GM19438 (cell line): ENCODE data around the gene DENND2C.

ENCODE experiments used
- ATAC-seq: cut with Tn5 transposase; IDR thresholded peaks from one replicate; pipeline ENCODE4 v1.9.1; 2021; ENCODE audit warnings: low read depth; ENCODE audit not compliant: unreplicated experiment

DENND2C gene

DNA sequence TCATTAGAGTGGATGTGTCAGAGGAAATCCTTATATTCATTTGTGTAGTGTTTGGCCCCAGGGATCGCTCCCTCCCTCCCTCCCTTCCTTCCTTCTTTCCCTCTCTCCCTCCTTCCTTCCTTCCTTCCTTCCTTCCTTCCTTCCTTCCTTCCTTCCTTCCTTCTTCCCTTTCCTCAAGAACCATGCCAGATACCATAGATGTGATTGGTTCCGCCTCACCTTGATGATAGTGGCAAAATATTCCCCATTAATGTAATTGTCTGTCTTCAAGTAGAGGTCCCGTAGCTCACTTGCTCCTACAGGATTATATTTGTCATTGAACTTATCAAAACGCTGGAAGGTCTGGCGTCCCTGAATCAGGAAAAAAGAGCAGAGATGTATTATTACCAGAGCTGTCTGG is 7.8 kb upstream of the DENND2C start:
- ATAC-seq: no peak

GRCh38 chr1:114676115-114676514 is 6.3 kb upstream of the DENND2C start:
- ATAC-seq: no peak

DNA sequence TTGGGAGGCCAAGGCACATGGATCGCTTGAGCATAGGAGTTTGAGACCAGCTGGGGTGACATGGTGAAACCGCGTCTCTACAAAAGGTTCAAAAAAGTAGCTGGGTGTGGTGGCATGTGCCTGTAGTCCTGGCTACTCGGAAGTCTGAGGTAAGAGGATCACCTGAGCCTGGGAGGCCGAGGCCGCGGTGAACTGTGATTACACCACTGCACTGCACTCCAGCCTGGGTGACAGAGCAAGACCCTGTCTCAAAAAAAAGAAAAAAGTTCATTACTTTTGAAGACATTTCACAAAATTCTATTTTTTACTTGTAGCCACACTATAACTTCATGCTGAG is 2.1 kb upstream of the DENND2C start:
- no peak for ATAC-seq

GRCh38 chr1:114671011-114671938 is 1.4 kb upstream of the DENND2C start:
- ATAC-seq: no peak

DNA sequence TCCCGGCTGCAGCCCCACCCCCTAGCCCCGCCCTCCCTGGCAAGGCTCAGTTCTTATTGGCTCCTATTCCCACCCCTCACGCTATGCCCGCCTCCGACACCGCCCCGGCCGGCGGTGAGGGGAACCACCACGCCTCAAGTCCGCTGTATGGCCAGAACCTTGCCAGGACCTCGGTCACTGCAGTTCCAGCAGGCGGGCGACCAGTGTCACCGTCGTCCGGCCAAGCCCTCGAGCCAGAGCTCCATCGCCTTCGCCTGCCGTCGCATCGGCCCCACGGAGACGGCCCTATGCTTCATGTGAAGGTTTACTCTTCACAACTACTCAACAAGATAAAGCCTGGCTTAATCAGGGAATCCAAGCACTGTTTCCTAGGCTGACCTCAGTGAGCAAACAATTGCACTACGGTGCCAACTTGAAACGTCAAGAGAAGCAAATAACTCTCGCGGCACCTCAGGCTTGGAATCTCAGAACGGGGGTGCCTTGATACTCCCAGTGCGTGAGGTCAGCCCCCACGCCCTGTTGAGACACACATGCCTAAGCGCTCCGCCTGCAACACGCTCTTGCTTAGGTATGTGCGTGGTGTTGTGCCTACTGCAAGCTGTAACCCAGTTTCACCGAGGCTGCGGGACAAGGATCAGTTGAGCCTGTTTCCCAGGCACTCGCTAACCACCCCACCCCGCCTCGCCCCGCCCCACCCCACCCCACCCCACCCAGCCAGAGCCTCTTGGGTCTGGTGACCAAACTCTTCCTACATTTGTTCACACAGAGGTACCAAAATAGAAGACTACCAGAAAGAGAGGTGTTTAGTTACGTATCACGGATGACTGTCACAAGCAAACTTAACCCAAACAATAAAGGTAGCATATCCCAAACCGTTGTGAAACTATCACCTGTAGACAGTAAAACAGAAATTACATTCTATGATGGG is 498 bp upstream of the DENND2C start:
- ATAC-seq: peak; percentile 98

GRCh38 chr1:114668784-114669561 is 876 bp downstream of the DENND2C start:
- ATAC-seq: no peak

- ATAC-seq: no peak
Observed at GRCh38 chr1:114668373-114668772, 1.5 kb downstream of the DENND2C start.

DNA sequence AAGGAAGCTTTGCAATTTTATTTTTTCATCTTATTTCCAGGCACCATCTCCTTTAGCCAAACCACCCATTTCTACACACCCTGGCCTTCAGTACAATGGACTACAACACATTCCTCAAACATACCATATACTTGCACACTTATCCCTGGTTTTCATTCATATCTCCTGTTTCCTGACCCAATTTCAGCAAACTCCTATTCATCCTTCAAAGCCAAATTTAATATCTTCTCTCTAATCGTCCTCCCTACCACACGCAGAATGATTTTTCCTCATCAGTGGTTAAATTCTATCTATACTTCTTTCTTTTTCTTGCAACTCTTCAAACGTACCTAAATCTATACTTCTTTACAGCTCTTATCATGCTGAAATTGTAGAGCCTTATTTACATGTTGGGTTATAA is 2.9 kb downstream of the DENND2C start:
- ATAC-seq: no peak

- no peak for ATAC-seq
Observed at GRCh38 chr1:114660238-114660637, 9.6 kb downstream of the DENND2C start.

DNA sequence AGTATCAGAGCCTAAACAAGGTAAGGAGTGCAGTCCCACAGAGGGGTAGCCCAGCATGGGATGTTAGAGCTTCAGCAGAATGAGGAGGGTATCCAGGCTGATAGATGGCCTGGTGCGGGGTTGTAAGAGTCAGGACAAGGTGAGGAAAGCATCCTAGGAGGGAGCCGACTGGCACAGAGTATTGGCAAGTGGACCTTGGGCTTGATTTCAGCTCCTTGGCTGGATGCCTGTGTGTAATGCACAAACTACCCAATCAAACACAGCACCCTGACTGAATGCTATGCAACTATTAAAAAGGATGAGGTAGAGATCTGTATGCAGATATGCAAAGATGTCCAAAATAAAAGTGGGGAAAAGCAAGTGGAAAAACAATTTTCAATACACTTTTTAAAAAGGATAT is 18.0 kb downstream of the DENND2C start:
- no peak for ATAC-seq

GRCh38 chr1:114648503-114648902 is 21.3 kb downstream of the DENND2C start:
- no peak for ATAC-seq

- ATAC-seq: no peak
Observed at GRCh38 chr1:114641377-114641776, 28.5 kb downstream of the DENND2C start.

- no peak for ATAC-seq
Observed at GRCh38 chr1:114638910-114639309, 30.9 kb downstream of the DENND2C start.

DNA sequence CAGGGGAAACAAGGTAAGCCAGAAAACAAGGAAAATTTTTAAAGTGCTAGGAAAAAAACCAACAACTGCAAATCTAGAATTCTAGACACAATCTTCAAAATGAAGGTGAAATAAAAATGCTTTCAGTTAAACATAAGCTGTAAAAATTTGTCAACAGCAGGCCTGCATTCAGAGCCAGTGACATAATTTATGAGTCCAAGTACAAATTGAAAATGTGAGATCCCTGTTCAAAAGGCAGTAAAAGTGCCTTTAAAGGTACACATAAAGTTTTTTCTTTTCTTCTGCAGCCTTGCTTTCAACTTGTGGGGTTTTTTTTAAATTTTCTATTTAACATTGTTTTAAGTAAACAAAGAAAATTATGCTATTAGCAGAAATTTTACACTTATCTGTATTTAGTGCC is 37.4 kb downstream of the DENND2C start:
- no peak for ATAC-seq

GRCh38 chr1:114627107-114627506 is 42.7 kb downstream of the DENND2C start:
- ATAC-seq: no peak

DNA sequence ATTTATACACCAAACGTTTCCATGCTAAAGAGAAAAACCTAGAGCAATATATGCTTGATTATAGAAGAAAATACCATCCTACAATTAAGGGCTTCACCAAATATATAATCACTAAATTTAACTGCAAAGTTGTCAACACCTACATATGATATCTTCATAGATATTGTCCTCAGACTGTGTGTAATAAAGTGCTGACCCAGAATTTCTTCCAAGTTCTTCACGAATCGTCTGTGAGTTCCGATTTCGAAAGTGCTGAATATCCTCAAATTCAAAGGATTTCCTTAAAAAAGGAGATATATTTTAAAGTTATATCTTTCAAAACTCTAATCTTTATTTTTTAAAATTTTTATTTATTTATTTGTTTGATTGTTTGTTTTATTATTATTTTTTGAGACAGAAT is 46.5 kb downstream of the DENND2C start:
- no peak for ATAC-seq

GRCh38 chr1:114620419-114620818 is 49.4 kb downstream of the DENND2C start:
- no peak for ATAC-seq

GRCh38 chr1:114618606-114619005 is 51.2 kb downstream of the DENND2C start:
- ATAC-seq: no peak

- ATAC-seq: no peak
Observed at GRCh38 chr1:114610546-114611245, 59.2 kb downstream of the DENND2C start.

DNA sequence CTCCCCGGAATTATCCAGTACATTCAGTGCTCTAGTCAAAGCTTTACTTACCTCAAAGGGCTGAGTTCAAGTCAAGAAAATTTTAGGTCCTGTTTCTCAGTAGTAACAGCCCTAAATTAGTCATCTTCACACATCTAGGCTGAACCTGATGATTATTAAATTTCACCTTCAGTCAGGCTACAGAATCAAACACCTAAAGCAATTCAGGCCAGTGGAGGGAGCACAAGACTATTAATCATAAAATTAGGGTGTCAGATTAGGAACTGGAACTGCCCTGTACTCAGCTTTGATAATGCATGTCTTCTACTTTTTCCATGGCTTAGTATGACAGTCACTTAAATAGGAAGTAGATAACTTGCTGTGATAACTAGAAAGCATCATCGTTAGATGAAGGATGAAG is 60.0 kb downstream of the DENND2C start:
- no peak for ATAC-seq
